Dedifferentiated amniotic fluid mesenchymal stem cell (primary cell): ENCODE data around the gene SLC25A39.

Source experiments
- DNase-seq: peaks from one replicate; pipeline ENCODE4 v3.0.0-alpha.2; 2016; ENCODE audit errors: extremely low spot score

The SLC25A39 gene

DNA sequence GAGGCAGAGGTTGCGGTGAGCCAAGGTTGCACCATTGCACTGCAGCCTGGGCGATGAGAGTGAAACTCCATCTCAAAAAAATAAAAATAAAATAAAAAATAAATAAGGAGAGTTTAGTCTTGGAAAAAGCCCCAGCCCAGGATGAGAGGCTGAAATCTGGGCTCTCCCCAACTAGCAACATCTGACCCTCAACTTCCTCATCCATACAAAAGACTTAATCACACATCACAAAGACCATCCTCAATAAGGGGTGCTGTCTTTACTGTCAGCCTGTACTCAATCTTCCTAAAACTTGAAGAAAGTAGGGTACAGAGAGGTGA is 45.3 kb downstream of the SLC25A39 start:
- DNase-seq, result no peak

DNA sequence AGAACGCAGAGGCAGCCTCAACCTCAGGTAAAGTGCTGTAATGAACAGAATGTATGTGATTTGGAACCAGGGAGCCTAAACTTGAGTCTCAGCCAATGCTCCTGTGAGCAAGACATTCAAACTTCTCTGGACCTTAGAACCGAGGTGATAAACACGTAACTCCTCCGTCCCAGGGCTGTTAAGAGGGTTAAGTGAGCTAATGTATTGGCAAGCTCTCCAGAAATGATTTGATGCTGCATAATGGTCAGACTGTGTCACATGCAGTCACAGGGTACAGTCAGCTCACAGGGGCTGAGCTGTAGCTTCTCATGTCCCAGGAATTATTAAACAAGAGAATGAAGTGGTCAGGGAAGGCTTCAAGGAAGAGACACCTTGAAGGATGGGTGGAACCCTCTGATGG is 46.6 kb downstream of the SLC25A39 start:
- DNase-seq, result no peak

- DNase-seq, result no peak
These were observed 51.0 kb downstream of the SLC25A39 start for GRCh38 chr17:44273607-44274006.

- no peak for DNase-seq
These were observed 51.7 kb downstream of the SLC25A39 start for GRCh38 chr17:44272954-44273353.

GRCh38 chr17:44272321-44272951 is 52.2 kb downstream of the SLC25A39 start:
- no peak for DNase-seq
